Left colon (tissue), 2 donors: ENCODE data around the gene EDN2. TPM values are rescaled to one million over a fixed set of nuclear protein-coding genes. Genes with fewer than 3 reads are reported as not detected.

Source experiments
- ATAC-seq: fragments of 200-7000 bp; cut with Tn5 transposase; one replicate; pipeline ENCODE4 v1.9.1; 2020; ENCODE audit warnings: mild to moderate bottlenecking, moderate library complexity
- DNase-seq, 2 donors: peaks; one replicate each; pipeline ENCODE4 v3.0.0-alpha.2; 2020
- intact Hi-C, 2 donors: fragments of 100-400 bp; cut with DNase I in 1 of 2; cut with micrococcal nuclease in 1 of 2; formaldehyde crosslinking; loops; one replicate each; pipeline versions ENCODE4 v1.11.2 to v1.14.0; 2022; cut with DNase I, micrococcal nuclease
- total RNA-seq, 2 donors: library from RNA; stranded (reverse); fragmentation: NEBNext Ultra II Directional; extraction: Animal tissue kit (Norgen Biotek cat#: 25700); gene quantifications; one replicate each; pipeline ENCODE4 v1.2.1, GENCODE V29; 2021
- donor health status: DM: no; HTN: no; CAD: no.
- donor health status: DM: yes; HTN: yes; CAD: no.

EDN2 gene
- total RNA-seq, 2 donors from 2014 or later, result 4.8 to 19.3 TPM

DNA sequence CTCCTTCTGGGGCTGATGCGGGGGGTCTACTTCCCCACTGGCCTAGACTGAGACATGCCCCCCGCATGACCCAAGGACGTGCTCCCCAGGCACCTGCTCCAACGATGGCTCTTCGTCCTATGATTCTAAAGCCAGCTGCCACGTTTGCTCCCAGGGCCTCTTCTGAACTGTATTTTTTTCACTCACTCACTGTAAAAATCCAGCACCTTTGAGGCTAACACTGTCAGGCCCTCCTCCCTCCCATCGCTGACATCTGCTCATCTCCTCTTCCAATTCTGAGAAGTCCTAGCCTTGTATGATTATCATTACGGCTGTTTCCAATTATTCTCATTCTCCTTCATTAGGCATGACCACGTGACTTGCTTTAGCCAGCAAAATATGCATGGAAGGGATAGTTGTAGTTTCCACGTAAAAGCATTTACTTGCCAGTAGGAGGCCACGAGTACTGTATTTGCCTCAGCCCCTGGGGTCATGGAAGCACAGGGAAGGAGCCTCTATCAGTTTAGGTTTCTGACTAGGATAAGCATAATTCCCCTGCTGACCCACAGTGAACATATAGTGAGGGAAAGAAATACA lies 19.1 kb upstream of the EDN2 start:
- ATAC-seq, result no peak
- intact Hi-C loops, result no loop called here
- DNase-seq, result no peak

DNA sequence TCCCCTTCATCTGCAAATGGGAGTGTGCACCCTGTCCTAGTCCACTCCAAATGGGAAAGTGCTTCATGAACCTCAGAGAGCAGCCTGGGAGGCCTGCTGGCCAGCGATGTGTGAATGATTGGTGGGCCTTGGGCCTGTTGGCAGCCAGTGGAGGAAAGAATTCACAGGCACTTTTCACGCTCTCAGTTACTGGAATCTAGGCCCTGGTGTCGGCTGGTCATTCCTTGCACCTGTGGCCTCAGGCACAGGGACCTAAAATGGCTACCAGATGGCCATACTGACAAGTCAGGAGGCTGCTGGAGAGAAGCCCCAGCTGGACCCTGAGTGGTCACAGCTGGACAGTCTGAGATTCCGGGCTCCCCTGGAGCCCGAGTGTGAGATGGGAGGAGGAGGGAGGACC lies 18.4 kb upstream of the EDN2 start:
- DNase-seq (no peak), ATAC-seq (no peak)
- intact Hi-C loops, result no loop called here

DNA sequence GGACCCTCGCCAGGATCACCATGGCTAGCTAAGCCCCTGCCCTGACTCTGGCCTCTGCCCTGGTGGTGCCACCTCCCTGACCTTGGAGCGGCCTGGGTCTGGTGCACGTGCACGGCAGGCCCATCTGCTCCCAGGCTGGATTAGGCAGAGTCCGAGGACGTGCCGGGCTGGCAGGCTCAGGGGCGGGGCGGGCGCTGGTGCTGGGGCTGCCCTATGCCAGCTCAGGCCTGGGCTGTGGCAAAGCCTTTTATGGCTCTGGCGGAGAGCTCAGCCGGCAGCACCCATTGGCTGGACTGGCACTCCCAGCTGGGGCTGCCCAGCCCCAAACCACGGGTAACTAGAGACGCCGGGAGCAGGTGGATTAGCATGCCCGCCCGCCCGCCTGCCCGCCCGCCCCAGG lies 17.1 kb upstream of the EDN2 start:
- intact Hi-C loops, result no loop called here
- ATAC-seq (peak; percentile 81), DNase-seq (peak; percentile 90 to 94)

DNA sequence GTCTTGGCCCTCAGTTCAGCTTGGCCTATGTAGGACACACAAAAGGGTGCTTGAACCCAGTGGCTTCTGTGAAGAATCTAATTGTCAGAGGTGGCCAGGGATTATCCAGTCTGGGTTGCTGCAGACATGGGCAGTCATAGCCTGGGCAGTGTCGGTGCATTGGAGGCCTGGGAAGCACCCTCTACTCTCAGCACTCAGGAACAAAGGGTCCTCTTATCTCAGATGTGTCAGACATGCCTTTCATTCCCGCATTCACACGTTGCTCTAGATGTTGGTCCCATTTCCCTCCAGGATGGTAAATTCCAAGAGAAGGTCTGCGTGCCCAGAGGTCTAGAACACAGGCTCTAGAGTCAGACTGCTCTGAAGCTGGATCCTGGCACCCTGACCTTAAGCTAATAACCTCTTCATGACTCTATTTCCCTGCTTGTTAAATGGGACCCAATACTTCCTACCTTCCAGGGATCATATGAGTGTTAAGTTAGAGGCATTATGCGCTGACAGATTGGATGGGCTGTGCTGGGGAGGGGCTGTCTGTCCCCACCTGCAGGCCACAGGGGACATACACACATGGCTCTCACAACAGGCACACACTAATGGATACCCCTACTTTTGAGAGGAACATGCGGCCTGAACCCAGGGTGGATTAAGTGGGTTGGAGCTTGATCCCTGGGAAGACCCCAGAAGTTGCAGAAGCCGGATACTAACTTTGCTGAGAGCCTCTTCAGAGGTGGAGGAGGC lies 16.5 kb upstream of the EDN2 start:
- DNase-seq, result no peak
- no peak for ATAC-seq
- intact Hi-C loops, result no loop called here

DNA sequence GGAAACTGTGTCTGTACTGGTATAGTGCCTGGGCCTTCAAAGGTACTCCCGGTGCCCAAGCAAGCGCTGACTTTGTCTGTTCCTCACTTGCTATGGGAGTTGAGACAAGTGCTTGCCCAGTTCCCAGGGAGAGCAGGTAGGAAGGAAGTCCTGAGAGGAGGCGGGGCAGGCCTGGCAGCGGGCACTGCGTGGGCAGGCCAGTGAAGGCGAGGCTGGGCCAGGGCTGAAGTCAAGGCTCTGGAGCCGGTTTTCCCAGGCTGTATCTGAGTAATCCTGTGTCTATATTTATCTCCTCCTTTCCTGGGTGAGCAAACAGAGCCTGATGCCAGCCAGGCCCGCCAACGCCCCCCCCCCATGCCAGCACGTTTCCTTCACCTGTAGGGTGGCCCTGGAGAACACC lies 15.9 kb upstream of the EDN2 start:
- intact Hi-C loops, result no loop called here
- peak; percentile 84 to 91 for DNase-seq
- peak; percentile 72 for ATAC-seq

DNA sequence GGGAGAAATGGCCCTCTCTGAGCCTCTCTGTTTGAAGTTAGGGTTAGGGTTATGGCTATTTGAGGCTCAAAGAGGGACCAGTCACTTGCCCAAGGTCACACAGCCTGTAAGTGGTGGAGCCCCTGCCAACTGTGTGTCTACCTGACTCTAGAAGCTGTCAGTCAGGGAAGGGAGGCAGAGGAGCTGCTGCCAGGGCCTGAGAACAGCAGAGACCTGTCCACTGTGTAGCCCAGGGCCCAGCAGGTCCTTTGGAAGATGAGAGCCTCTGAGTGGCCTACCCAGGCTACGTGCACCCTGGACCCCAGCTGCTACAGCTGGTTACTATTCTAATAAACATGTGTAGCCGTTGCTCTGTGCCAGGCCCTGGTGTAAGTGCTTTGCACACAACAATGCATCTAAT lies 15.1 kb upstream of the EDN2 start:
- DNase-seq, result no peak
- intact Hi-C loops, result no loop called here
- ATAC-seq, result no peak

DNA sequence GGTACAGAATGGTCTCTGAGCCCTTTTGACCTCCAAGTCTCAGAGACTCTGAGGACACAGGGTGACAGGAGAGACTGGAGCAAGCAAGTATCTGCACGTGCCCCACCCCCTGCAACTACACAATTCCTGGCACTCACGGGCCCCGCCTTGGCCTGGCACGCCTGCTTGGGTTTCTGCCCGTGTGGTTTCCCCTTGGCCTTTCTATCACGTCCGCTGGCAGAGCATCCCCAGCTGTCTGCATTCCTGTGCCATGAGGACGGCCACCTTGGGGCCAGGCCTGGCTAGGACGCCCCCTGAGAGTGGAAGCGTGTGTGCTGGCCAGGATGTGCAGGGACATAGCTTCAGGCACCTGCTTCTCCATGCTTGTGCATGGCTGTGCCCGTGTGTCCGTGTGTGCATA lies 14.3 kb upstream of the EDN2 start:
- ATAC-seq, result peak; percentile 48
- intact Hi-C loops, result no loop called here
- DNase-seq, result peak; percentile 82 to 90

DNA sequence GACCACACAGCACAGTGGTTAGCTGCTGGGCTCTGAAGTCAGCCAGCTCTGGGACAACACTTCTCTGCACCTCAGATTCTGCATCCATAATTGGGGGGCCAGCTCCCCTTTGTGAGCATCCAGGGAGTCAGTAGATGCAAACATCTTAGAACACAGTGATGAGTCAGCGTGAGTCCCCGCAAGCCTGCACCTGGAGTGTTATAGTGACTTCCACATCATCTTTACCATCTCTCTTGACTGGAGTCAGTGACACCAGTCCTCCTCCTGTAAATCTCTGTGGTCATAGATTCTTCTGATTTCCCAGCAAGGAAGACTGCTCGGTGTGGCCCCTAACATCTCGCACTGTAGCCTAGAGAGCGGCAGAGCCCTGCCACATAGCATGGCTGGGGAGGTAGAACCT lies 13.9 kb upstream of the EDN2 start:
- intact Hi-C loops, result no loop called here
- ATAC-seq (no peak), DNase-seq (no peak)

DNA sequence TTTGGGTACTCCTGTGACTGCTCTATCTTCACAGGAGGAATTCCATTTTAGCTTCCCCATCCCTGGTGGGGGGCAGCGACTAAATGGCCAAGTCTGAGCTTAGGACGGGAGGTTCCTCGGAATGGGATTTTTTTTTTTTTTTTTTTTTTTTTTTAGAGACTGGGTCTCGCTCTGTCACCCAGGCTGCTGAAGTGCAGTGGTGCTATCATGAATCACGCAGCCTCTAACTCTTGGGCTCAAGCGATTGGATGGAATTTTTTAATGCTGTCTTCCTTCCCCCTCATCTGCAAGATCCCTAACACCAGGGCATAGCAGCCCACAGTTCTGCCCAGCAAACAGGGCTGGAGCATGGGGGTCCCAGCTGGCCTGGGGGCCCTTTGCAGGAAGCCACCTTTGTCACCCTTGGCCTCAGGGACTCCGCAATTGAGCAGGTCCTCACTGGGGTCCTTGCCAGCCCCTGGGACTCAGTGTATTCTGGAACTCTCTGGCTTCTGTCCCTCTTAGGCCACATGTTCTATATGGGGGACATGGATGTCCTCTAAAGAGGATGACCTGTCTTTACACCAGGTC lies 13.1 kb upstream of the EDN2 start:
- intact Hi-C loops, result no loop called here
- no peak for DNase-seq
- no peak for ATAC-seq

DNA sequence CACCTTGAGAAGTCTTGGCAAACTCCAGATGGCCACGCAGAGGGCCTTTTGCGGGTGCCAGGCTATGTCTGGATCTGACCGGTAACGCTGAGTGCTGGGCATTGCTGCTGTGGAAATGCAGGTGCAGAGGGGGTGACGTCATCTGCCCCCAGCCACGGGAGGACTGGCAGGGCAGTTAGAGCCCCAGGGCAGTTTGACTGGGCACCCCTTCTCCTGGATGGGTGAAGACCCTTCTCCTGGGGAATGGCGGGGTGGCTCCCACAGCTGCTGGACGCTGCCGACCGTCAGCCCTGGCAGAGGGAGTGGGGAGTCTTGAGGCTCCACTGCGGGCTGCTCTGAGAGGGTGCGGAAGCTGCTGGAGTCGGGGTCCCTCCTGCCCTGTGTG lies 12.6 kb upstream of the EDN2 start:
- DNase-seq (no peak), ATAC-seq (no peak)
- intact Hi-C loops, result no loop called here

DNA sequence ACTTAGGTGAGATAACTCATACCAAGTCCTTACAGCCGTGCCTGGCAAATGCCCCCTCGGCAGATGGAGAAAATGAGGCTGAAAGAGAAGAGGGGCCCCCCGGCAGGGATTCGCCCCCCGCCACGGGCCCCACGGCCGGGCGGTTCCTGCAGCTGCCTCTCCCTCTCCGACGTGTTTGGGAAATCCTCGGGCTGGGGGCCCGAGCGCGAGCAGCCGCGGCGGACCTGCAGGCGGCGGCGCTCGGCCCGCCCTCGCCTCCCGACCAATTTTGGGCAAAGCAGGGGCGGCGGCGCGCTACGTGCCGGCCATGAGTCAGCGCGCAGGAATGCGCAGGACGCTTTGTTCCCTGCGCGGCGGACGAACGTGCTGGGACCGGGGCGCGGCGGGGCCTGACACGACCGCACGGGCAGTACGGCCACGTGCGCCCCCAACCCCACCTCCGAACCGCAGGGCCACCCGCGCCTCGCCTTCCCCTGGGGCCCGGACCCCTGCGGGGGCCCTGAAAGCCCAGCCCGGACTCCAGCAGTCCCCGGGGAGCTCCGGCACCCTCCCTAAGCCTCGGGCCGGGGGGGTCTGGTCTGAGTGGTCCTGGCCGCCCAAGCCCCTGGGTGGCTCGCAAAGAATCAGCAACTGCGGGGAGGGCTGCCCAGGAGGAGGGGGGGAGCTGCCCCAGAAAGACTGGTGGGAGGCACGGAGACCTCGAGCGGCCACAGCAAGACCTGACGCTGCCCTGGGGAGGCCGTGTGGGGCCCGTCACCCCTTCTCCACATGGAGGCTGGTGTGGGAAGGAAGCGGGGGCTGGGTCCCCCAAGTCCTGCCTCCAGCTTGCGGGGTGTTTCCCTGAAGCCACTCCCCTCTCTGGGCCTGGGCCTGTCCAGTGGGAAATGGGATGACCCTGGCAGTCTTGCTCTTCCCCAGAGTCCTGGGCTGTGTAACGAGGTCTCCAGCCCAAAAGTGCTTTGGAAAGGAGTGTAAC lies 11.9 kb upstream of the EDN2 start:
- intact Hi-C loops, result no loop called here
- ATAC-seq (peak; percentile 41), DNase-seq (peak; percentile 78 to 84)

DNA sequence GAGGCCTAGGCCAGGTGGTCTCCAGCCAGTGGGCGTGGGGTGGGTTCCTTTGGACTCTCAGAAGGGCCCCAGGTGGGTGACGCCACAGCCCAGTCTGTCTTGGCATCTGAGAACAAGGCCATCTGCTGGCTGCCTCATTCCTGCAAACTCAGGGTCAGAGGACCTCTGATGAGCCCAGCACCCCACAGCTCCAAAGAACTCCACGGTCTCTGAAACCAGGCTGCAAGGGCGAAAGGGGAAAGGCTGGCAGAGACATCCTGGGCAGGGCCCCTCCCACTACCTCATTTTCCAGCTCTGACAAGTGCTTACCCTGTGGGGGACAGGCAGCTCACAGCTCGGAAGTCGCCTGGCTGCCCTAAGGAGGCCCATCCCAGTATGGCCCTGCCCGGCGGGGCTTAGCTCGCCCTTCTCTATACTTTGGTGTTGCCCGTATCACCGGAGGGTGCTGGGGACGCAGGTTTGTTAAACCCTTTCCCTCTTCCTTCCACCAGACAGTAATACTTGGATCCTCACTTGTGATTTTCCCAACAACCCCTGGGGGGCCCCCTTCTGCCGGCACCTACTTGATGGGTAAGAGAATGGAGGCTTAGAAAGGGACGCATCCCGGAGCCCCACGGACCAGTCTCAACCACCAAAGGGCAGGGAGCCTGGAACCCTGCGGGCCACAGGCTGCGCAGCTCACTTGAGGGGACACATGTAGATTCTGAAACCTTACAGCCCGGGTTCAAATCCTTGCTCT lies 10.9 kb upstream of the EDN2 start:
- no peak for DNase-seq
- intact Hi-C loops, result no loop called here
- ATAC-seq, result no peak

DNA sequence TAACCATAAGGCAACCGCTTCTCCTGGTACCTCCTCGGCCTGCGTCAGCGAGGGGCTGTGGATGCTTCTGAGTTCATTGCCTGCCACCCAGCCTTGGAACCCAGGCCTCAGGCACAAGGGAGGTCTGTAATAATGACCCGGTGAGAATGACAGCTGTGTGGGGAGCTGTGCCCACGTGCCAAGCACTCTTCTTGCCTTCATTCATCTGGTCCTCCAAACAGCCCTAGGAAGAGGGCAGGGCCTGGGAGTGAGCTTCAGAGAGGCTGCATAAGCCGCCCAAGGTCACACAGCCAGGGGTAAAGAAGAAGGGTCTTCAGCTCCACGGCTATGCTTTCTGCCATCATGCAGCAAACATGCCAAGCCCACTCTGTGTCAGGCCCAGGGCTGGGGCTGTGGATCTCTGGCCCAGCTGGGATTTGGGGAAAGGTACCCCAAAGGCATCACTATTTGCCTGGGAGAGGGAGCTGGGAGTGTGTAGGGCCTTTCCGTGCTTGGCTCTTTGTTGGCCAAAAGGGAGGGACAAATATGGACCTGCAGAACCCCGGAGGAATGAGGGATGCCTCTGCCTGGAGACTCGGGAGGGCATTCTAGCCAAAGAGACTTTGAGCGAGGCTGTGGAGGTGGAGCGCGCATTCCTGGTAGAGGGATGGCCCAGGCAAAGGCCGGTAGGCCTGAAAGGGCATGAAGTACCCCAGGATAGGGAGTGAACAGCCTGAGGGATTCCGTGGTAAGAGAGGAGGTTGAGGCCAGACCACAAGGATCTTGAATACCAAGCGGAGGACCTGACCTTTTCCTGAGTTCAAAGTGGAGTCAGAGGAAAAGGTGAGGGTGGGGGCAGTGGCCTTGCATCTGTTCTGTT lies 10.1 kb upstream of the EDN2 start:
- DNase-seq (no peak), ATAC-seq (no peak)
- intact Hi-C loops, result no loop called here

DNA sequence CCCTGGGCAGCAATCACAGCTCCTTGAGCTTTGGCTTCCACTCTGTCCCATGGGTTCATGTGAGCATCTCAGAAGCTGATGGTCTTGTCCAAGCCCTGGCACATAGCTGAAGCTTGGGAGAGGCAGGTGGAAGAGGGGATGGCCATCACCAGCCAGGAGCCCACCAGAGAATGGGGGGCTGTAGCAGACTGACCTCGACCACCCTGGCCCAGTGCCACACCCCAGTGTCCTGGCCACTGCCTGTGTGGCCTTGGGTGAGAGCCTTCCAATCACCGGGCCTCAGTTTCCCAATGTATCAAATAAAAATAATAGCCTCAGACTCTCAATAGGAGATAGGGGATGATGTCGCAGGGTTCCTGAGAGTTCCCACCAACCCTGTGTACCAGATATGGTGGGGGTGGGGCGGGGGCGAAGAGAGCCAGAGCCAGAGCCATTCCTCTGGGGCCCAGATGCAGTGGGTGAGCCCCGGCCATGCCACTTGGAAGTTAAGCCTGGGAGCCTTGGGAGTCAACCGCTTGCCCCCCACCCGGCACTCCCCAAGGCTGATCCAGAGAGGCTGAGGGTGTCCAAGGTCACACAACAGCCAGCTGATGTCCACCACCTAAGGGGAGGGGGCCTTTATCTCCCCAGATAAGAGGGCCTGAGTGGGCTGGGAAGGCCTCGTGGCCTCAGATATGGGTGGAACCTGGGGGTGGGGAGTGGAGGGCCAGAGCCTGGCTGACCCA lies 9.3 kb upstream of the EDN2 start:
- DNase-seq (no peak), ATAC-seq (no peak)
- intact Hi-C loops, result no loop called here

DNA sequence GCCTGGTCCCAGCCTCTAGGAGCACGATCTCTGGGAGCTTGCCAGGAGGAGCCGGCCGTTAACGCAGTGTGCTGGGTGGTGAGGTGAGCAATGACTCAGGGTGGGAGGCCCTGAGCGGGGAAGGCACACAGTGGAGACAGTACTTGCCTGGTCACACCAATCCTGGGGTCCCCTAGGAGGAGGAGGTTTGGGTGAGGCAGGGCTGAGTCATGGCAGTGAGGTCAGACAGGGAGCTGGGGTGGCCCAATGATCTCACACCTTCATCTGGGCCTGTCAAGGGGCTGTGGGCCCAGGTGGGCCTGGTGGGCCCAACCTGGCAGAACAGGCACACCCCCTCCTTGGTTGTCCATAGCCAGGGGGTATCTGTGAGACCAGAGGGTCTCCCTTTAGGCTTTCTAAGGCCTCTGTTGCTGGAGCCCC lies 8.6 kb upstream of the EDN2 start:
- intact Hi-C loops, result no loop called here
- DNase-seq (no peak), ATAC-seq (no peak)

DNA sequence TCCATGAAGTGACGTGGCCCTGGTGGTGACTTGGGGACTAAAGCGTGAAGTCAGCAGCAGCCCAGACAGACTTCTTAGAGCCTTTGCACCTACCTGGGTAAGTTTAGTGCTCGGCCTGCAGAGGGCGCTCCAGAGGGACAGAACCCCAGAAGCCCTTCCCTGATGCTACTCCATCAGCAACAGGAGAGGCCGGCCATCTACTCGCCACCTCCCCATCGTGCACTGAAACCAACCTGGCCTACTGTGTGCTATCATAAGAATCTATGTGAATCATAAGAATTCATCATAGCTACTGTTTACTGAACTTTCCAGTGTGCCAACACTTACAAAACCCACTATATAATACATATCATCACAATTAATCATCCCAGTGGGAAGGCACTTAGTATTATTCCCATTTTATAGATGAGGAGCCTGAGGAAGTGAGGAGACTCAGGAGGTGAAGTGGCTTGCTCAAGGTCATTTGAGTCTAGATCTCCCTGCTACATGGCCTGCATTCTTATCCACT lies 7.9 kb upstream of the EDN2 start:
- DNase-seq (peak in 1 of 2 donors; percentile 53), ATAC-seq (peak; percentile 57)
- intact Hi-C loops, result no loop called here

DNA sequence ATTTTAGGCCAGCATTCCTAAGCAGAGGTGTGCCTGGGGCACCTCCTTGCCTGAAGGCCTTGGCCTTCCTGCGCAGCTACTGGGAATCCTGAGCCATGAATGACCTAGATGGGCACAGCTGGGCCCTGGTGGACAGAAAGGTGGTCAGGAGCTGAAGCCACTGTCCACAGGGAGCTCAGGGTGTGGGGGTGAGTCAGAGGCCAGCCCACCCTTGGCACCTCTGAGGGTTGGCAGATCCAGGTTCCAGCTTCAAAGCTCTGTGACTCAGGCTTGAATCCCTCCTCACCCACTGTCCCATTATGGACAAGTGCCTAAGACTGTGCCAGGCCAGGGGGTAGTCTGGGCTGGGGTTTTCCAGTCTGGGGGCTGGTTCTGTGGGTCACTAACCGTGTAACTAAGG lies 6.4 kb upstream of the EDN2 start:
- intact Hi-C loops, result no loop called here
- no peak for DNase-seq

More for the DNA sequence above, 6.4 kb upstream of the EDN2 start:
- ATAC-seq, result no peak
